Mesodermal cell (in vitro differentiated cells): ENCODE results near the gene NDEL1.

Source experiments
- H3K27ac ChIP-seq: 2 replicates; pipeline ENCODE4 v1.7.0; 2013; ENCODE audit warnings: mild to moderate bottlenecking, low read depth, low read length, moderate library complexity; ENCODE audit not compliant: severe bottlenecking
- H3K36me3 ChIP-seq: 2 replicates; pipeline ENCODE4 v1.7.1; 2013; ENCODE audit warnings: mild to moderate bottlenecking, low read length, moderate library complexity; ENCODE audit not compliant: control insufficient read depth, insufficient read depth
- H3K4me1 ChIP-seq: one replicate; pipeline ENCODE4 v1.7.1; 2013; ENCODE audit warnings: mild to moderate bottlenecking, low read length; ENCODE audit not compliant: insufficient read depth, control insufficient read depth, poor library complexity, severe bottlenecking
- H3K4me3 ChIP-seq: 2 replicates; pipeline ENCODE4 v1.7.0; 2013; ENCODE audit warnings: low read length, control low read depth, mild to moderate bottlenecking; ENCODE audit not compliant: insufficient read depth, poor library complexity, severe bottlenecking; ENCODE audit errors: extremely low read depth
- H3K9me3 ChIP-seq: 2 replicates; pipeline ENCODE4 v1.7.1; 2013; ENCODE audit warnings: mild to moderate bottlenecking, low read length, moderate library complexity; ENCODE audit not compliant: control insufficient read depth
- WGBS, 2 experiments: methylation state at CpG; one replicate each; pipeline ENCODE4 v1.1.5; 2013; ENCODE audit warnings: missing lambda C conversion rate in 2 of 2; ENCODE audit not compliant: insufficient coverage in 2 of 2; 5-methylcytosine and 5-hydroxymethylcytosine counted together

The NDEL1 gene

GRCh38 chr17:8418471-8418870 is 17.2 kb upstream of the NDEL1 start:
- WGBS, 2 experiments, result 83 to 100% methylated on average over 1 of the region's 1 CpG
- no peaks in the 10 kb centered on the region for H3K36me3 ChIP-seq
- no peak overlapping the region for H3K27ac ChIP-seq
- H3K4me1 ChIP-seq, result no peaks in the 10 kb centered on the region
- no peaks in the 10 kb centered on the region for H3K9me3 ChIP-seq
- H3K4me3 ChIP-seq, result no peak overlapping the region

GRCh38 chr17:8419305-8419704 is 16.4 kb upstream of the NDEL1 start:
- no CpG with 5 or more reads among the region's 1 CpG for WGBS, 2 experiments
- H3K9me3 ChIP-seq, result no peaks in the 10 kb centered on the region
- no peak overlapping the region for H3K27ac ChIP-seq
- H3K36me3 ChIP-seq, result no peaks in the 10 kb centered on the region
- H3K4me1 ChIP-seq, result no peaks in the 10 kb centered on the region
- H3K4me3 ChIP-seq, result no peak overlapping the region

DNA sequence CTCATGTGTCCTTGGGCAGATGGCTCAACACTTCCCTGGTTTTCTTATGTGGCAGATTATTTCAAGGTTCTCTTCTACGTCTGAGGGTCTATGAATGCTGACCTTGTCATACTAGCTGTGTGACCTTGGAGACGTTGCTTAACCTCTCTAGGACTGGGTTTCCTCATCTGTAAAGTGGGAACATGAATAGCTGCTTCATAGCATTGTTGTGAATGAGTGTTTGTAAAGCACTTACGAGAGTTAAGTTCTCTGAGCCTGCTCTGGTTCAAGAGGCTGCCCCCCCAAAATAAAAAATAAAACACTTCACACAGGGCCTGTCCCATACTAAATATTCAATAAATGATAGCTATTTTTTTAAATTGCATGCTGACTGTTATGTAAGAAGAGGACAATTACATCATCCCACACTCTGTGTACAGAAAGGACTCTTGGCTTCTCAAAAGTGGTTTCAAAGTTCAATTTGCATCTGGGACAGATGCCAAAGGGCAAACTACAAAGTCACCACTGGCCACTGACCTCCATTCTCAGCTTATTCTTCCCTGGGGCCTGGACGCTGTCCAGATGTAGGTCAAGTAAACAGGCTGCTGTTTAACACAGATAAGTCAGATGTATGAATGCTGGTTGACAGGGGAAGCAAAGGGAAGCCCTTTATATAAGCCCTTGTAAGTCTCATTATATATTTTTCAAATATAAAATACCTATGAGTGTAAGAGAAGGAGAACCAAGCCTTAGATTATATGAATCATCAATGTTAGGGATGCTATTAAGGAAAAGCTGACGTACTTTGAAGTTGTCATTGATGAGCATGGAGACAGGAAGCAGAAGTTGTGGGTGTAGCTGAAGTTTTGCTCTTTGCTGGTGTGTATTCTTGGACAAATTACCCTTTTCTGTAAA is 15.4 kb upstream of the NDEL1 start:
- Histone ChIP-seq H3K36me3 (no peaks in the 10 kb centered on the region), H3K27ac (peak overlapping the region; percentile 8), H3K4me1 (no peaks in the 10 kb centered on the region), H3K4me3 (no peak overlapping the region), H3K9me3 (no peaks in the 10 kb centered on the region)
- 89 to 100% methylated on average over 2 of the region's 5 CpGs for WGBS, 2 experiments

- no peak overlapping the region for H3K4me3 ChIP-seq
- 79 to 84% methylated on average over 2 of the region's 3 CpGs for WGBS, 2 experiments
- no peaks in the 10 kb centered on the region for H3K4me1 ChIP-seq
- no peaks in the 10 kb centered on the region for H3K36me3 ChIP-seq
- no peaks in the 10 kb centered on the region for H3K9me3 ChIP-seq
- no peak overlapping the region for H3K27ac ChIP-seq
Observed at GRCh38 chr17:8421571-8421970, 14.1 kb upstream of the NDEL1 start.

DNA sequence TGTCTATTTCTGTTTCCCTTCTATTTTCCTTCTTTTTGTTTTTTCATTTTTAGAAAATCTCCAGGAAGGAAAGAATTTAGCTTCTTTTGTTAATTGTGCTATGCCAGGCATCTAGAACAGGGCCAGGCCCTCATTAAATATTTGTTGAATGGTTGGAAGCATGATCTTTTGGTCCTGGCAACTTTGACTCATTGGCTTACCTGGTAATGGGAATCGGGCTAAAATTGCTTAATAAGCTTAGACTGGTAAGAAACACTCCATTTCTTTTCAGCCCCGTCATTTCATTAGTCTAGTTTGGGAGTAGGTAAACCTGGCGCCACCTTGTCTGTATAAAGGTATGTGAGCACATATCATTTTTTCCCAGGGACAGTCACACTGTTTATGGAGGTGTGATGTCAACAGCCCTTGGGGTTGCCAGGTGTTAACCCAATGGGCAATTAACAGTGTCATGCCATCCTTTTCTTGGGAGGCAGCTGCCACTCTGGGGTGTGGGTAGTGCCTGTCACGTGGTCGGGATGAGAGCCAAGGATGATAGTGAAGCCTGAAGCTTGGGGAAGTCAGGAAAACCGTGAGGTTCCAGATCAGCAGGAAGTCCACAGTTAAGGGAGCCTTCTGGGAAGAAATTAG is 9.5 kb upstream of the NDEL1 start:
- no peaks in the 10 kb centered on the region for H3K9me3 ChIP-seq
- H3K4me1 ChIP-seq, result peaks cover 4% of the 10 kb centered on the region
- no peaks in the 10 kb centered on the region for H3K36me3 ChIP-seq
- no peak overlapping the region for H3K27ac ChIP-seq
- WGBS, 2 experiments, result 79 to 85% methylated on average over 4 to 6 of the region's 6 CpGs
- no peak overlapping the region for H3K4me3 ChIP-seq

- no peak overlapping the region for H3K4me3 ChIP-seq
- H3K4me1 ChIP-seq, result peaks cover 4% of the 10 kb centered on the region
- H3K36me3 ChIP-seq, result no peaks in the 10 kb centered on the region
- no peaks in the 10 kb centered on the region for H3K9me3 ChIP-seq
- WGBS, 2 experiments, result 100% methylated on average over 1 of the region's 3 CpGs; no CpG with 5 or more reads in 1 of the 2 experiments
- no peak overlapping the region for H3K27ac ChIP-seq
Observed at GRCh38 chr17:8426802-8427201, 8.9 kb upstream of the NDEL1 start.

DNA sequence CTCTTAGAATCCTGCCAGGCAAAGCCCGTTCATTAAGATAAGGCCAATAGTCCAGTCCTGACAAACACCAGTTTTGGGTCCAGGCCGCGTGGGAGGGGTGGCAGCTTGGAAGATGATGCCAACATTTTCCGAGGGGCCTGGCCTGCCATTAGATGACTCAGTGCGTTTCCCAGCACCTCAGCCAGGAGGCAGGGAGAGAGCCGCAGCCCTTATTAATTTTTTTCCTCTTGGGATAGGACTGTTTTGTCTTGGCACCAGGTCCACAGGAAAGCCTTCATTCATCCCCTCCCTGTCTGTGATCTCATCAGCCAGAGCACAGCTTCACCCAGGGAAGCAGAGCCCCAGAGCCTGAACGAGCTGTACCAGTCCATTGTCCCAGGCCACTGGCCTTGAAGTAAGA is 4.7 kb upstream of the NDEL1 start:
- Histone ChIP-seq H3K36me3 (no peaks in the 10 kb centered on the region), H3K9me3 (no peaks in the 10 kb centered on the region), H3K4me3 (no peak overlapping the region), H3K4me1 (peaks cover 4% of the 10 kb centered on the region), H3K27ac (no peak overlapping the region)
- 91 to 94% methylated on average over 6 to 7 of the region's 7 CpGs for WGBS, 2 experiments

DNA sequence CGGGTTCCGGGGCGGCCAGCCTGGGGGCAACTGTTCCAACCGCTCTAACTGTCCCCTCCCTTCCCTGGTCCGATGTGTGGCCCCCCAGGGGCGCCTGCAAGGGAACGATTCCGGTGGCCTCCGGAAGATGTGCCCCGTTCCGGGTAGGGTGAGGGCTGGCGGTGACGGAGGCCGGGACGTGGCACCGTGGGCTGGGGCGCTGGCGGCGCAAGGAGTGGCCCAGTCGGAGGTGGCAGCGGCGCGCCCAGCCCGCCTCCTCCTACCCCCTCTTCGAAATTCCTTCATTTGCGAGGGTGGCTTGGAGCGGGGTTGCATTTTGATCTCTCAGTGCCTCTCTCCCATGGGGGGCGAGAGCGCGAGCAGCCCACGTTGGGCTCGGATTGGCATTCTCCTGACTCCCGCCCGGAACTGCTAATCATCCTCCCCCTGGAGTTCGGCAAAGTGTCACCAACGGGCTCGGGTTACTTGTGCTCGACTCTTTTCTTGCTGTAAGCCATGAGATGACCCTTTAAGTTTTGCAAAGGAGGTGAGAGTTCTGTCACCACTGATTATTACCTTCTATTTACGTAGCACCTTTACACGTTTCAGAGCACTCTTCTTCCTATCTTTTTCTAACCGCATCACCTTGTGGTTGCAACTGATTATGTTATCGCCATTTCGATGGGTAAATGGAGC is 622 bp downstream of the NDEL1 start:
- peak overlapping the region; percentile 94 for H3K4me3 ChIP-seq
- H3K4me1 ChIP-seq, result no peaks in the 10 kb centered on the region
- WGBS, 2 experiments, result 0% methylated on average over 18 to 27 of the region's 43 CpGs
- H3K36me3 ChIP-seq, result peaks cover 27% of the 10 kb centered on the region
- H3K9me3 ChIP-seq, result no peaks in the 10 kb centered on the region
- H3K27ac ChIP-seq, result peak overlapping the region; percentile 99

GRCh38 chr17:8436844-8437171 is 1.1 kb downstream of the NDEL1 start:
- H3K27ac ChIP-seq, result peak overlapping the region; percentile 99
- H3K9me3 ChIP-seq, result no peaks in the 10 kb centered on the region
- H3K4me1 ChIP-seq, result no peaks in the 10 kb centered on the region
- H3K36me3 ChIP-seq, result peaks cover 27% of the 10 kb centered on the region
- WGBS, 2 experiments, result 20 to 33% methylated on average over 2 of the region's 5 CpGs
- H3K4me3 ChIP-seq, result peak overlapping the region; percentile 94

DNA sequence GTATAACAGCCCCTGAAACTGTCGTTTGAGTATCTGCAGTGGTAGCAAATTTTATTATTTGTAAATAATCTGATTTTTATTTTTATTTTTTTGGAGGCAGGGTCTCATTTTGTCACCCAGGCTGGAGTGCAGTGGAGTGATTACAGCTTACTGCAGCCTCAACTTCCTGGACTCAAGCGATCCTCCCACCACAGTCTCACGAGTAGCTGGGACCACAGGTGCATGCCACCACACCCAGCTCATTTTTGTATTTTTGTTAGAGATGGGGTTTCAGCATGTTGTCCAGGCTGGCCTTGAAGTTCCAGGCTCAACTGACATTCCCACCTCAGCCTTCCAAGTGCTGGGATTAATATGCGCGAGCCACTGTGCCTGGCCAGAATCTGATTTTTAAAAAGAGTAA is 2.8 kb downstream of the NDEL1 start:
- Histone ChIP-seq H3K9me3 (no peaks in the 10 kb centered on the region), H3K4me3 (no peak overlapping the region), H3K4me1 (no peaks in the 10 kb centered on the region), H3K27ac (no peak overlapping the region), H3K36me3 (peaks cover 27% of the 10 kb centered on the region)
- no CpG with 5 or more reads among the region's 5 CpGs for whole genome bisulfite sequencing, 2 experiments
